Stimulated activated CD4-positive, alpha-beta T cell treated with anti-CD3 and anti-CD28 coated beads, Interleukin-15, amount 100 ng/mL, for 48 hours (primary cell): Measurements from ENCODE around the gene CSTF2.
"Not testable (repeated sequence)": the region's sequence is repeated elsewhere in the genome, so short reads cannot be mapped to it uniquely, and the experiment has no call there.

ENCODE experiments used
- DNase-seq, 2 donors: peaks; one replicate each; pipeline ENCODE4 v3.0.0-alpha.2; 2020; ENCODE audit warnings: low read depth in 2 of 2

CSTF2 gene, protein sequence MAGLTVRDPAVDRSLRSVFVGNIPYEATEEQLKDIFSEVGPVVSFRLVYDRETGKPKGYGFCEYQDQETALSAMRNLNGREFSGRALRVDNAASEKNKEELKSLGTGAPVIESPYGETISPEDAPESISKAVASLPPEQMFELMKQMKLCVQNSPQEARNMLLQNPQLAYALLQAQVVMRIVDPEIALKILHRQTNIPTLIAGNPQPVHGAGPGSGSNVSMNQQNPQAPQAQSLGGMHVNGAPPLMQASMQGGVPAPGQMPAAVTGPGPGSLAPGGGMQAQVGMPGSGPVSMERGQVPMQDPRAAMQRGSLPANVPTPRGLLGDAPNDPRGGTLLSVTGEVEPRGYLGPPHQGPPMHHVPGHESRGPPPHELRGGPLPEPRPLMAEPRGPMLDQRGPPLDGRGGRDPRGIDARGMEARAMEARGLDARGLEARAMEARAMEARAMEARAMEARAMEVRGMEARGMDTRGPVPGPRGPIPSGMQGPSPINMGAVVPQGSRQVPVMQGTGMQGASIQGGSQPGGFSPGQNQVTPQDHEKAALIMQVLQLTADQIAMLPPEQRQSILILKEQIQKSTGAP

DNA sequence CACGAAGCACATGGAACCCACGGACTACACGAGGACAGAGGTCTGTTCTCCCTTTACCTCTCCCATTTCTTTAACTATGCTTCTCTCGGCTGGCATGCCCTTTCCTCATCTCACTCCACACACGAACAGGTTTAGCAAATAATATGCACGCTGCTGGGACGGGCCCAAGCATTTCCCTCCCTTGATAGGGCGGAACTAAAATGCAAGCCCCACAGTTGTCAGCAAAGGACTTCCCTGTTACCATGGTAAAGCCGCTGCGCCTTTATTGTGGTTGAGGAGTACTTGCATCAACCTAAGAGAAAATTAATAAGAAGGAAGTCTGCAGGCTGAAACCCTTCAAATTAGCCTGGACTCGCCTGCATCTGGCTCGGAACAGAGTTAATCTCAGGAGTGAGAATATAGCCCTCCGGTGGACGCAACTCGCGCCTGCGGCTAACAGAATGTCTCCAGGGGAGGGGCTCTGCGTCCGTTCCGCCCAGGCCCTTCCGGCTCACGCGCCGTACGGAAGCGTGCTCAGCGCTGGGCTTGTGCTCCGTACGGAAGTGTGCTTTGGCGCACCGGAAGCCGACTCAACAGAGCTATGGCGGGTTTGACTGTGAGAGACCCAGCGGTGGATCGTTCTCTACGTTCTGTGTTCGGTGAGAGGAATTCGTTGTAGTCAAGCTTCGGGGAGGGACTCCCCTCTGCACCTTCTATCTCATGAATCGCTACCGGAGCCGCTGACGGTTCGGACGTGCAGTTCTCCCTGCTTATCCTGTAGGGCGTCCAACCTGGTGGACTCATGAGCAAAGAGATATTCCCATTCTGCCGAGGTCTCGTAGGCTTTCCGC lies at the start of gene CSTF2:
CSTF2 (plus strand) TSS at position 555 of the 830 bp plus-strand sequence; CDS start at position 581, 26 bp downstream.
- DNase-seq, result peak; percentile 66

- DNase-seq, result not testable (repeated sequence)
Measured at GRCh38 chrX:100796371-100796770, 23.8 kb upstream of the CSTF2 start.

DNA sequence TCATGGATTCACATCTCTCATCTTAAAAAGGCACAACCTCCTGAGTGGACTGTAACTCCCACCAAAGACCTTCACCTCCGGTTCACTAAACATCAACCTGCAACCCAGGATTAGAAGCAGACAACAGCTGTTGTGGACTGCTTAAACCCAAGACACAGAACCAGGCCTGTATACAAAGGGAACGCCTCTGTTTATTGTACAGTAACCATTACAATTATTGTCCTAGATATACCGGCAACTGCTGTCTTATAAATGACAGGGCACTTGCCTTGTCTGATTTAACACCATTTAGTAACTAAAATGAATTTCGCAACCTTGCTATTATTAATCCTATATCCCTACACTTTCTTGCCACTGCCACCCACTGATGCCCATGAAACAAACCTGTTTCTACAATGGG lies 22.8 kb upstream of the CSTF2 start:
- DNase-seq, result no peak

GRCh38 chrX:100798484-100799214 lies 21.5 kb upstream of the CSTF2 start:
- no peak for DNase-seq

DNA sequence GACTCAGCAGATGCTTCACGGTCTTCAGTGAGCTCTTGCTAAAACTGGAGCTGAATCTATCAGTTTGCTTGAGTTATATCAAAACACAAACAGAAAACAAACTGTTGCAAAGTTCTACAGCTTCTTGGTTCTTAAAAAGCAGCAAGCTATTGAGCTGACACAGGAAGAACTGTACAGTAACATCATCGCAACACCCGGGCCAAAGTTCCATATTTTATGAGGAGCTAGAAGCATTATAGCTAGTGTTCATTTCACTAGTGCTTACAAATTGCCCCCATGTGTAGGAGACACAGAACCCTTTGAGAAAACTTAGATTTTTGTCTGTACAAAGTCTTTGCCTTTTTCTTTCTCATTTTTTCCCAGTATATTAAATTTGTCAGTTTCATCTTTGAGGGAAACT lies 17.3 kb upstream of the CSTF2 start:
- no peak for DNase-seq

GRCh38 chrX:100804780-100805179 lies 15.4 kb upstream of the CSTF2 start:
- no peak for DNase-seq

- DNase-seq, result not testable (repeated sequence)
Measured at GRCh38 chrX:100808265-100808664, 11.9 kb upstream of the CSTF2 start.

DNA sequence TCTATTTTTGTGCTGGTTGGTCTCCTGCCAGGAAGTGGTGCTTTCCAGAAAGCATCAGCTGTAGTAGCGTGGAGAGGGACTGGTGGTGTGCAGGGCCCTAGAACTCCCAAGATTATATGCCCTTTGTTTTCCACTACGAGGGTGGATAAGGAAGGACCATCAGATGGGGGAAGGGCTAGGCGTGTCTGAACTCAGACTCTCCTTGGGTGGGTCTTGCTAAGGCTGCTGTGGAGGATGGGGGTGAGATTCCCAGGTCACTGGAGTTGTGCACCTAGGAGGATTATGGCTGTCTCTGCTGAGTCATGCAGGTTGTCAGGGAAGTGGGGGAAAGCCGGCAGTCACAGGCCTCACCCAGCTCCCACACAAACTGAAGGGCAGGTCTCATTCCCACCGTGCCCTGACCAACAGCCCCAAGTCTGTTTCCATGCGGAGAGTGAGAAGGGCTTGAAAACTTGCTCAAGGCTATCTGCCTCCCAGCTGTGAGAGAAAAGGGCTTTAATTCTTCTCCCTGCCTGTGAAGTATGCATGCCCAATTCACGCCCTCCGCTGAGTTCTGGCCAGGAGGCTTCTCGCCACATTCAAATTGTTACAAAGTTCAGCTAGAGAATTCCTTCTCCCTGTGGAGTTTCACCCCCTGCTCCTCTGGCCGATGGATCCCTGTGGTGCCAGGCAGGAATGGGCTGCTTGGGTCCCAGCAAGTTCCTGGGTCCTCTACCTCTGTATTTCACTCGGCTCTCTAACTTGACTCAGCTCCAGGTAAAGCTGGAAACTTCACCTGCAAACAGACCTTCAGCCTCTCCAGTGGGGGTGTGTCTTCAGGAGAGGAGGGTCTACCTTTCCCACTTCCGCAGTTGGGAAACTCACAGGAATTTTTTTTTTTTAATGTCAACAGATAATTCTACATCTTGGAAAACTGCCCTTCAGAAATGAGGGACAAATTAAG lies 7.7 kb upstream of the CSTF2 start:
- no peak for DNase-seq

DNA sequence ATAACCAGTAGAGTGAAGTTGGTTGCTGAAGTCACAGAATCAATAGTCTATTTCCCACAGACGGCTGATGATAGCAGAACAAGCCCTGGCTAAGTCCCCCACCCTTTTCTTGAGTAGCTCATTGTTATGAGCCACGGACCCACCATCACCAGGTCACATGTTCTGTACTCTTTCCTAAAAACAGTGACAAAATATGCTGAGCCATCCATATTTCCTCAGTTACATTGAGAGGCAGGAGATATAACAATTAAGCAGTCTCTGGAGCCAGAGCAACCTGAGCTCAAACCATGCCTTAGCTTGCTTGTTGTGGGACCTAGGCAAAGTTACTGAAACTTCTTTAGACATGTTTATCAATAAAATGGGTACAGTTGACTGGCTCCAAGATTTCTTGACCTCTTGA lies 2.9 kb upstream of the CSTF2 start:
- no peak for DNase-seq

DNA sequence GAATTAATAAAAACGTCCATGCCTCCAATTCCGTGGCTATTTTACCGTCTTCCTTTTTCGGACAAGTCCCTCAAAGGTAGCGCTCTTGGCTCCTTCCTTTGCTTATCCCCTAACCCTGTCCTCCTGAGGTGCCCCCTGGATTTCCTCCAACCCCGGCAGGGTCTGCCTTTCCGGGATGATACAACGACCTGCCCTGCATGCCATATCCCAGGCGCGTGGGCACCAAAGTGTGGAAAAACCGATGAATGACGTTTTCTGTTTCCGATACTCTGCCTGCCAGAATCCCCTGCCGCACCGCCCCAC lies 706 bp upstream of the CSTF2 start:
- peak; percentile 7 to 10 for DNase-seq

DNA sequence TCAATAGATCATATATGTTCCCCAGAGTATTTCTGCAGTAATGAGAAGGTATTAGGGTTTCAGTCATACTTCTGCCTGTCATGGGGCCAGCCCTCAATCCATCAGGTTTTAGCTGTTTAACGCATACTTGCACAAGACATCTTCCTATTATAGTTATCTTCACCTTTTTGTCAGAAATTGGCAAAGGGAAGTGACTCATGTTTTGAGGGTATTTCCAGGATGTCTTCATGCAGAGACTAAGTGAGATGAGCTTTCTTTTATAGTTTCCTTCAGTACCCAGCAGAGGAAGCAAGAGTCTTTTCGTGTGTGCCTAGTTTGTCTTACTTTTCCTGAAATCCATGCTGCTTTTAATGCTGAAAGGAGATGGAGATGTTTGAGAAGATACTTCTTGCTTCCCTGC lies 9.5 kb downstream of the CSTF2 start:
- DNase-seq, result no peak

DNA sequence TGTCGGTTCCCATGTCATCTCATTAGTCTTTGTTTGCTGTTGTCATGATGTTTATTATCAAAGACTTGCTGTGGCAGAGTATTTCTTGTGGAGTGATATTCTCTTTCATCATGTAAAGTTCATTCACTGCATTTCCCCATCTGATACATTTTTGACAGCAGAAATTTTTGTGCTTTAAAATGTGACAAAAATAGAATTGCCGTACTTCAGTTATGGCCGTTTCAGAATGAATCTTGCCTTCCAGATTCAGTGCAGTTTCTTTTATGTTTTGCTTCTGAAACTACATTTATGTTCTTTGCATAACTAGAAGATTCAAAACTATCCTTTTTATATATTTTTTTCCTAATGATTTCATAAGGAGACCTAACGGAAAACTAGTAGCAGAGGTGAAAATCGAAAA lies 10.0 kb downstream of the CSTF2 start:
- no peak for DNase-seq

GRCh38 chrX:100830547-100830946 lies 10.4 kb downstream of the CSTF2 start:
- no peak for DNase-seq

DNA sequence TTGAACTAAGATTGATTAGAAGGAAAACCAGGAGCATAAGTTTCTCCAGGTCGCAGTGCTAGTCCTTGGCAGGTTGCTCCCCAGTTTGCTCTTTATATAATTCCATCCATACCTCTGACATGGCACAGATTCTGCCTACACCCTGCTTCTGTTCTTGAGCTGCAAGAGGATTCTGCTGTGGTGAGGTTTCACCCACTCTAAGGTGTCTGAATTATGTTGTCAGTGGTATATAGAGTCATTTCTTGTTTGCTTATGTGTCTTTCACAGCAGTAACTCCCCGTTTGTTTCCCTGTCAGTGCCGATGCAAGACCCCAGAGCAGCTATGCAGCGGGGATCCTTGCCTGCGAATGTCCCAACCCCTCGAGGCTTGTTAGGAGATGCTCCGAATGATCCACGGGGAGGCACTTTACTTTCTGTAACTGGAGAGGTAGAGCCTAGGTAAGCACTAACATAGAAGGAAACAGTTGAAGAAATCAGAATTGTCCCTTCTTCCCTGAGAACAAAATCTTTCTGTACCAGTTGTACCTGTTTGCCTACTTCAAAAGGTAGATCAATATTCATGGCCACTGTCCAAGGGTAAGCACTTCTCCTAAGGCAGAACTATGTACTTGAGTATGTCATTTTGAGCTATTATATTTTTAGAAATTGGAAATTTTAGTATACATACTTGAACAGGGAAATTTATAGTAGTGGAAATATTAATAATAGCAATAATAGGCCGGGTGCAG lies 11.2 kb downstream of the CSTF2 start:
- DNase-seq, result no peak

DNA sequence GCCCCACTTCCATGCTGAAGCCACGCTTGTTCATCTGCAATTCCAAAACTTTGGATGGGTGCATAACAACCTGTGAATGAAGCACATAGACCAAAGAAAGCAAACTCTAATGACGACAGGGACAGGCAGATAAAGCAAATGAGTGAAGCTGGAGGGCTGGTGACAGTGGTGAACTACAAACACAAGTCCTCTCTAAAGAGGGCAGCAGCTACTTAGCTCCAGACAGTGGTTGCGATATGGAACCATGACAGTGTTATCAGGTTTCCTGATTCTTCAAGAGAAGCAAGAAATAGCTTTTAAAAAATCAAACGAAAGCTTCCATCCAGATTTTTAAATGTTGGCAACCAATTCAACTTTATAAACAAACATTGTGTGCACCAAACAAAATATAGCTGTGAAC lies 30.1 kb downstream of the CSTF2 start:
- DNase-seq, result no peak

DNA sequence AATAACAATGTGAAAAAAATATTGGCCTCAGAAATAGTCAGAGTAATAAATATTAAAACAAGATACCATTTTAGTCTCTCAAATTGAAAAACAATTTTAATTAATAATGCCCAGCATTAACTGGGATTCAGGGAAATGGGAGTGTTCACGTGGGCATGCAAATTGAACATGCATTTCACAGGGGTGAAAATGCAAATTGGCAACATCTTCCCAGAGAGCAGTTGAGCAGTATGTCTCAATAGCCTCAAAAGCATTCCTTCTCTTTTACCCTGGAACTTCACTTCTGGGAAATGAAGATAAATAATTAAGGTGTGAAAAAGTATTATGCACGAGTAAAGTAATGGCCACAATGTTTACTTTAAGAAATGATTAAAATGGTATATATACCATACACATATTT lies 32.6 kb downstream of the CSTF2 start:
- no peak for DNase-seq

GRCh38 chrX:100863326-100863864 lies 43.2 kb downstream of the CSTF2 start:
- no peak for DNase-seq

DNA sequence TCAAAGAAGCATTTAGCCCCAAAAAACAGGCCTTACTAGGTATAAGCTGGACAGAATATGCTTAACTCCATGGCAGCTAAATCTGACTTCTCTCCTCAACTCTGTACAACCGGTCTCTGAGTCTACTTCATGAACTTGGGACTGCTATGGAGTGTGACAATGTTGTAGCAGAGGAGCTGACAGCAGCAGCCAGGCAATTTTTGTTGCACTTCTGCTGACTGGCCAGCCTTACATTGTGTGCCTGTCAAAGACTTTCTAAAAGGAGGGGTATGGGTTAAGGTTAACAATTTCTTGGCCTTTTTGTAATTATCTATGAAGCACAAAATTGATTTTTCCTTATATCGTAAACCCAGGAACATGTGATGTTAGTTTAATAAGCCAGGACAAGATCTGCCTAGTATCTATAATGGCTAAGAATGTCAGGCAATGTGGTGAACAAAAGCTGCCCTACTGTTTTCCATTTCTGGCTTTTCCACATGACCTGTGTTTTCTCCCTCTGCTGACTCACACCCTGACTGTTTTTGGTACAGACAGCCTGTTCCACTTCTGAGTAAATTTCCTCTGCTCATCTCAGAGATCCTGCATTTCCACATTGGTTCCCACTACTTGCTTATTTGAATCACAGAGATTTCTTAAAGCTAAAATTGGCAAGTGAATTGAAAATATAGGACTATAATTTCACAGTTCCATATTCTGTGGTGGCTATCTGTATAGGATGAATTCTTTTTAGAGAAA lies 44.6 kb downstream of the CSTF2 start:
- DNase-seq, result no peak

DNA sequence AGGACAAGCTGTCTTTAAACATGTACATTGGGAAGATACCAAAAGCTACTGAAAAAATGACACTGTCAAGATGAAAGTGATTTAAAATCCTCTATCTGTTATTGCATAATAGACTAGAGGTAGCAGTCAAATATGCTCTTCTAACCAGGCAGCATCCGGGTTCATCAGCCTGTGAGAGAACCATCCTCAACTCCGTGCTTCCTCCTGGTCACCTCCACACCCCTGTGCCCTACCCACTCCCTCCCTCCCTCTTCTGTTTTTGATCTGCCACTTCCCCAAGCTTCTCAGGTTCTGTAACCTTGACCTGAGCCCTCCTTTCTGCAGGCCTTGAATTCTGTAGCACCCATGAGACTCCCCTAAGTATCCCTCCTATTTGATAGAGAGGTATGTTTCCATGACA lies 48.1 kb downstream of the CSTF2 start:
- no peak for DNase-seq
